GM21529 (cell line): ENCODE data around the gene WIPF2.

ENCODE experiments used
- ATAC-seq: cut with Tn5 transposase; IDR thresholded peaks from one replicate; pipeline ENCODE4 v1.9.1; 2021; ENCODE audit not compliant: unreplicated experiment

The WIPF2 gene, protein sequence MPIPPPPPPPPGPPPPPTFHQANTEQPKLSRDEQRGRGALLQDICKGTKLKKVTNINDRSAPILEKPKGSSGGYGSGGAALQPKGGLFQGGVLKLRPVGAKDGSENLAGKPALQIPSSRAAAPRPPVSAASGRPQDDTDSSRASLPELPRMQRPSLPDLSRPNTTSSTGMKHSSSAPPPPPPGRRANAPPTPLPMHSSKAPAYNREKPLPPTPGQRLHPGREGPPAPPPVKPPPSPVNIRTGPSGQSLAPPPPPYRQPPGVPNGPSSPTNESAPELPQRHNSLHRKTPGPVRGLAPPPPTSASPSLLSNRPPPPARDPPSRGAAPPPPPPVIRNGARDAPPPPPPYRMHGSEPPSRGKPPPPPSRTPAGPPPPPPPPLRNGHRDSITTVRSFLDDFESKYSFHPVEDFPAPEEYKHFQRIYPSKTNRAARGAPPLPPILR

DNA sequence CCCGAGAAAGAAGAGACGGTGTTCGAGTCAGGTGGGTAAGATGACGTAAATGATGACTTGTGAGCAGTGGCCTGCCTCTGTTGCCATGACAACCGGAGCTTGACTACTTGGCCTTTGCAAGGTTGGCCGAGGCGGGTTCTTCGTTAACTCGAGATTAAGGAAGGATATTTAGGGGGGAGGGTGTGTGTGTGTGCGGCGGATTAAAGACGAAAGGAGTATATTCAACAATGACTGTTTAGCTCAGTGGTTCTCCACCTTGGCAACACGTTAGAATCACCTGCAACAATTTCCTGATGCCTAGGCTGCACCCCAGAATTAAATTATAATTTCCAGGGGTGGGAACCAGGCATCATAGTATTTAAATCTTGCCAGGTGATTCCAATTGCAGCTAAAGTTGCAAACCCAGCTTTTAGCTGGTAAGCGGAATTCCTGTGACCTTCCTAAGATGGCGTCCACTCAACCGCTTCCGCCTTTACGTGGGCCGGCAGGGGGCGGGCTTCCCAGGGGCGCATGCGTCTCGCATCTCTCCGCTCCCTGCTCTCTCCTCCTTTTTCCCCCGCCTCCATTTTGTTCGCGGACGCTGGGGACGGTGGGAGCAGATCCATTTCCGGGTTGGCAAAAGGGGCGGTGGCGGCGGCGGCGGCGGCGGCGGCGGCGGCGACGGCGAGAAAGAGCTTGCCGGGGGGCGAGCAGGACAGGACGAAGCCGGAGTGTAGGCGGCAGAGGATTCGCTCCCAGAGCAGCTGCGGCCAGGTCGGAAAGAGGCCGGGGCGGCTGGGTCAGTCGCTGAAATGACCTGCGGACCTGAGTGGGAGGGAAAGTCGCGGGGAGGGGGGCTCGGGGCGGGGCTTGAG, at the start of gene WIPF2:
Gene WIPF2 (plus strand): TSS at position 565 of the 854 bp plus-strand sequence. CDS start 37,156 bp downstream, outside the sequence.
- ATAC-seq, result peak; percentile 84

DNA sequence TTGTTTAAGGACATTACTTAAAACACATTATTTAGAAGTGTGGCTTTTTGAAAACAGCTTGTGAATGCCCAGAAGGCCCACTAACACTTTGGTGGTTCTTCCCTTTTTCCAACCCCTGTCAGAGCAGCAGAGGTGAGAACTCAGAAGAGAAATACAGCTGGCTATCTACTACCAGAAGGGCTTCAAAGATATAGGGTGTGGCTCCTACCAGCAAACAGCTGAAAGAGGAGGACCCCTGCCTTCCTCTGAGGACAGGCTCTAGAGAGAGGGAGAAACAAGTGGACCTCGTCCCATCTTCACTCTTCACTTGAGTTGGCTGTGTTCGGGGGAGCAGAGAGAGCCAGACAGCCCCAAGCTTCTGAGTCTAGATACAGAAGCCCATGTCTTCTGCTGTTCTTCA, 48.8 kb upstream of the WIPF2 start:
- ATAC-seq, result no peak

DNA sequence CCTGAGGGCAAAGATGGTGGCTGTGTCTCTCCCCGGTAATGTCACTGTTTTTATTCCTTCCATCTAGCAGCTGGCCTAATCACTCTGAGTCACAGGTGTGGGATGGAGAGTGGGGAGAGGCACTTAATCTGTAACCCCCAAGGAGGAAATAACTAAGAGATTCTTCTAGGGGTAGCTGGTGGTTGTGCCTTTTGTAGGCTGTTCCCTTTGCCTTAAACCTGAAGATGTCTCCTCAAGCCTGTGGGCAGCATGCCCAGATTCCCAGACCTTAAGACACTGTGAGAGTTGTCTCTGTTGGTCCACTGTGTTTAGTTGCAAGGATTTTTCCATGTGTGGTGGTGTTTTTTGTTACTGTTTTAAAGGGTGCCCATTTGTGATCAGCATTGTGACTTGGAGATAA, 47.4 kb upstream of the WIPF2 start:
- no peak for ATAC-seq

DNA sequence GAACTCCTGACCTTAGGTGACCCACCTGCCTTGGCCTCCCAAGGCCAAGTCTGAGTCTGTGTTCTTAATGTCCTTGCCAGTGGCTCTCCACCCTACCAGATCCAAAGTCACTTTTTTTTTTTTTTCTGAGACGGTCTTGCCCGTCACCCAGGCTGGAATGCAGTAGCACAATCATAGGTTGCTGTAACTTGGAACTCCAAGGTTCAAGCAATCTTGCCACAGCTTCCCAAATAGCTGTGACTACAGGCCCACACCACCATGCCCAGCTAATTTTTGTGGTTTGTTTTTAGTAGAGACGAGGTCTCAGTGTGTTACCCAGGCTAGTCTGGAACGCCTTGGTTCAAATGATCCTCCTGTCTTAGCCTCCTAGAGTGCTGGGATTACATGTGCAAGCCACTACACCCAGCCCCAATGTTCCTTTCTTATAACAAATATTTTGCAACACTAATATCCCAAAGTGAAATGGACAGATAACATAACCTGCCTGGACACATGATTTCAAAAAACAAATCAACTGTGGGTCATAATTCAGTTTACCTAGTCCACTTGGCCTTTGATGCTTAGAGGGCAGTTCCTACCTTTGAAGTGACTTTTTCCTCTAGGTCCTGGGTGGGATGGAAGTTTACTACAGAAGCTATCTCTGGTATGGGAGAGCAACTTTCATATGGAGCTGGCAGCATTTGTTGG, 45.9 kb upstream of the WIPF2 start:
- no peak for ATAC-seq

DNA sequence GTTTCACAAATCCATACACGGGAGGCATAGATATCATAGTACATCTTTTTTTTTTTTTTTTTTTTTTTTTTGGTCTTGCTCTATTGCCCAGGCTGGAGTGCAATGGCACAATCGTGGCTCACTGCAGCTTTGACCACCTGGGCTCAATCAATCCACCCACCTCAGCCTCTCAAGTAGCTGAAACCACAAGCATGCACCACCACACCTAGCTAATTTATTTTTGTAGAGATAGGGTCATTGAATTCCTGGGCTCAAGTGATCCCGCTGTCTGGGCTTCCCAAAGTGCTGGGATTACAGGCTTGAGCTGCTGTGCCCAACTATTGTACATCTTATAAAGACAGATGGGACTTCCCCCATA, 45.3 kb upstream of the WIPF2 start:
- ATAC-seq, result no peak

DNA sequence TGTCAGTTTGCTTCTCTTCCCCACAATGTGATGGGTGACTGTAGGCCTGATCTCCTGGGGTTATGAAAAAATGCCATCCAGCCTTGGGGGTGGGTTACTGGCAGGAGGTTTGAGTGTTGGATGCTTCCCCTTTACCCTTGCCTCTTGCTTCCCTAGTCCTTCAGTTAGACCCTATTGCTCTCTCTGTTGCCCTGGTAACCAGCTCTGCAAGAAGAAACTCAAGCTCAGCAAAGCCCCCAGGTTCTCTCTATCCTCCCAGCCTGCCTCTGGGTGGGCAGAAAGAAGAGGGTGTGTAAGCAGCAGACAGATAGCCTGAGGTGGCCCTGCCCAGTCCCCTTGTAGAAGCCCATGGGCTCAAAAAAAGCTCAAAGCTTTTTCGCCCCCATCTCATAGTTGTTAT, 44.6 kb upstream of the WIPF2 start:
- no peak for ATAC-seq

DNA sequence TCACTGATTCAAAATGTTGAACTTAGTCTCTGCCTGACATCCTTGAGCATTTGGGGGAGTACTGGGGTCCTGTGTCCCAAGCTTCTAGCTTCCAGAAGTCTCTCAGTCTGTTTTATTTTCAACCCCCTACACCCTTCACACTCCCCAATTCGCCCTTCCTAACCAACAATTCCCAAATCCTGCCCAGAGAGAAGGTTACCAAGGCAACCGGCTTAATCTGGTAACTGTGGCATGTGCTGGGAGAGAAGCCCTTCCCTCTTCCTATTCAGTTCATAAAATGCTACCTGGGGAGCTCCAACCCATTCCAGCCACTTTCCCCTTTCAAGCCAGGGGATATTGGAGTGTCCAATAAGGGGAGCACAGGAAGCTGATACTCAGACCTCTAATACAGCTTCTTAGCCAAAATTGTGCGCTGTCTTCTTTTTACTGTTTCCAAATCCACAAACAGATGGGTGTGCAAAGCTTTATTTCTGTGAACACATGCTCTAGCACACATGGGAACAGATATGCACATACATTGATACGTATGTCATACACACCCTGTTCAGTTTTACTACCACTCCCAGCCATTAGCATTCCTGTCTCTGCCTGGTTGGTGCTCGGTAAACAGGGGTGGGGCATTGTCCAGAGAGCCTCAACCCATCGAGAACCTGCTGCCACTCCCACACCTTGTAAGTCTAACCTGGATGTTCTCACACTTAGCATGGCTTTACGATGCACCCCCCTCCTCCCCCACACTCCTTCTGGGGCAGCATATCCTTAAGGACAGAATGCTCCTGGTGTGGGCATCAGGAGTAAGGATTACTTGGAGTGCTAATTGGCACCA, 43.0 kb upstream of the WIPF2 start:
- no peak for ATAC-seq

DNA sequence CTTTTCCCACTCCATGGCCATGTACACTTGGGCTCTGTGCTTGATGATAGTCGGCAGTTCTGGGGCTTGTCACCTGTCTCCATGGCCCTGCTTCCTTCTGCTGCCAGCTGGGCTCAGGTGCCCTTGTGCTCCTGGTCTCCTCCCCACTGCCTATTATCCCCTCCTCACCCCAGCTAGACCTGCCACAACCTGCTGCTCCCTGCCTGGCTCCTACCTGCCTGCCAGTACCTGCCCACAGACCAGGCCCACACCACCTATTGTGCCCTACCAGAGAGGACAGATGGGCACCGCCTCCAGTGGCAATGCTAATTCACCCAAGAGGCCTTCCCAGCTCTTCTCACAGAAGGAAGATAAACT, 42.4 kb upstream of the WIPF2 start:
- ATAC-seq, result no peak

DNA sequence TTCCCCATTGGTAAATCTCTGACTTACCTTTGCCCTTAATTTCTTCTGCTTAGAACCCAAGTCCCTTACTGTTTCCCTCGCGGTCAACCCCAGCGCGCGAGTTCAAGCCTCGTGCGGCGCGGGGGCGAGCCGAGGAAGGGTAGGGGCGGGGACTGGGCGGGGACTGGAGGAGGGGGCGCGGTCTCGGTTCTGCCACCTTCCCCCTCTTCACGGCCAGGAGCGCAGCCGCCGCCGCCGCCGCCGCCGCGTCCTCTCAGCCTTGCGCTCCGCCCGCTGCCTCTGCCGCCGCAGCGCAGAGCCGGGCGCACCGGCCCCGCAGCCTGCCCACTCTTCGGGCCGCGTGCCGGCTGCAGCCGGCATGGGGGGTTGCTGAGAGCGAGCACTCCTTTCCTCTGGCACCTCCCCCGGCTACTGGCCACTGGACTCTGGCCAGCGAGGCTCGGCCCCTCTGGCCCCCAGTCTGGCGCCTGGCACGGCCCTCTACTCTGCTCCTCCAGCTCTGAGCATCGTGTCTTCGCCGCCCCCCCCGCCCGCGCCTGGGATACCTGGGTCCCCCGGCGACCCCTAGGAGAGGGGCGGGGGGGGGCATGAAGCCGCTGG, 41.7 kb upstream of the WIPF2 start, which contains the start of gene RAPGEFL1:
Gene RAPGEFL1 (plus strand): TSS at position 196 of the 600 bp plus-strand sequence. CDS start 392 bp downstream, at position 588.
- peak; percentile 72 for ATAC-seq

DNA sequence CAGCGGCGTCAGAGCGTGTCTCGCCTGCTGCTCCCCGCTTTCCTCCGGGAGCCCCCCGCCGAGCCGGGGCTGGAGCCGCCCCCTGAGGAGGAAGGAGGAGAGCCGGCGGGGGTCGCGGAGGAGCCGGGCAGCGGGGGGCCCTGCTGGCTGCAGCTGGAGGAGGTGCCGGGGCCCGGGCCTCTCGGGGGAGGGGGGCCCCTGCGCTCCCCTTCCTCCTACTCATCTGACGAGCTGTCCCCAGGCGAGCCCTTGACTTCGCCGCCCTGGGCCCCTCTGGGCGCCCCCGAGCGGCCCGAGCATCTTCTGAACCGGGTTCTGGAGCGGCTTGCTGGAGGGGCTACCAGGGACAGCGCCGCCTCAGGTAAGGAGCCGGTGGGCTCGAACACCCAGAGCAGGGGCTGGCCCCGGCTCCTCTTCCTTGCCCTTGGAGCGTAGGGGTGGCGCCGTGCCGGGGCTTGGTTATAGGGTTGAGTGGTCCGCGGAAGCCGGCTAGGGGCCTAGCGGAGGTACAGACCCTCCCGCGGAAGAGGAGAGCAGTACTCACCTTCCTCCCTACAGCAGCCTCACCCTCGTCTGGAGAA, 41.0 kb upstream of the WIPF2 start:
- ATAC-seq, result no peak

DNA sequence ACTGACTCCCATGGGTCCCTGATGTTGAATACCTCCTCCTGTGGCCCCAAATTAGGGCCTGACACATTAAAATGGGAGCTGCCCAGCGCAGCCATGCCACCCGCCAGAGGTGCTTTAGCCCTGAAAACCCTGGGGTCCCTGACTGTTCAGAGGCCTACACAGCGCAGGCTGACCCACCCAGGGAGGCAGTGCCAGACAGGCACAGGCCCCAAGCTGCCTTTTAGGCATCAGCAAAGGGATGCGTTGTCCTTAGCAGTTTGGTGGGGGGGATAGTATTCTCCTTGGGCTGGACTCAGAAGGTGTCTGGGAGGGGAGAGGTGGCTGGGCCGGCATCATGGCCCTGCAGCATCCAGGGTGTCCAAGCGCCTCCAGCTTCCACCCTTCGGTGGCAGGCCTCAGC, 40.4 kb upstream of the WIPF2 start:
- no peak for ATAC-seq

DNA sequence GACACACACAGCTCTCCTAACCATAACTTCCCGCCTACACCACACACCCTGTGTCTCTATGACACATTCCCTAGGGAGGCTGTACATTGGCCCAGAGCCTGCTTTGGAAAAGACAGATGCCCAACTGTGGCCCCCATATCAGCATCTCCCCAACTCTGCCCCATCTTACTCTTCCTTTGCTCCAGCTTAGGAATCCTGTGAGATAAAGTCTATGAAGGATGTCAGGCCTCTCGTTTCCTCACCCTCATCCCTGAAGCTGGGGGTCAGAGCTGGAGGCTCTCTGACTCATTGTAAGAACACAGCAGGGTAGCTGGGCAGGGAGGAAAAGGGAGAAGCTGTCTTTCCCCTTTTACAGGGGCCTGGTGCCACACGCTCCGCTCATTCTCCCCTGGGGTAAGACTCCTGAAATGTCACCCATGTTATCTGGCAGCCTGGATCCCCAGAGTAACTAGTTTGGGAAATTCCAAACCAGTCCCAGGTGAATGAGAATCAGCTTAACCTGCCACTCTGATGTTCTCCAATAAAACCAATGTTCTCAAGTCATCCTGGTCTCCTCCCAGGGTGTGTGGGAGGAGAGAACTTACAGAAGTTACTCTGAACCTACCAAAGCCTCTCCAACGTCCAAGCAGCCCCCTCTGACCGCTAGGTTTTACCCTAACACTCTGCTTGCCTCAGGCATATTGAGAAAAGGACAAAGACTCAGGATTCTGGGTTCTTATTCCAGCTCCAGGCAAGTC, 39.0 kb upstream of the WIPF2 start:
- ATAC-seq, result no peak

DNA sequence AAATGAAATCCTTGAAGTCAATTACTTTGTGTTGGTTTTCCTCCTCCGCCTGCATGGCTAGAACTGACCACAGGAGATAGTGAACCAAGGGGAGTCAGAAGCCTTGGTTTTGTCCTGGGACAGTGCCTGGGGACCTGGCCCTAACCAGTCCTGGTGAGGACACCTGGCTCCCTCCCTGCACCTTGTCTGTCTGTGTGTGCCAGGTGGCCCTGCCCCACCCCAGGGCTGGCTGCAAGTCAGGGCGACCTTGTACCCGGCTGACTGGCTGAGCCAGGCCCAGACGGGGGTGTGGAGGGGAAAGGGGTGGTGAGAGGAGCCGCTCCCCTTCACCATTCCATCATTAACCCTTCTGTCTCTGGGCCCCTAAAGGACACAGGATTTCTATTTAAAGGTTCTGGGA, 38.4 kb upstream of the WIPF2 start:
- ATAC-seq, result no peak

DNA sequence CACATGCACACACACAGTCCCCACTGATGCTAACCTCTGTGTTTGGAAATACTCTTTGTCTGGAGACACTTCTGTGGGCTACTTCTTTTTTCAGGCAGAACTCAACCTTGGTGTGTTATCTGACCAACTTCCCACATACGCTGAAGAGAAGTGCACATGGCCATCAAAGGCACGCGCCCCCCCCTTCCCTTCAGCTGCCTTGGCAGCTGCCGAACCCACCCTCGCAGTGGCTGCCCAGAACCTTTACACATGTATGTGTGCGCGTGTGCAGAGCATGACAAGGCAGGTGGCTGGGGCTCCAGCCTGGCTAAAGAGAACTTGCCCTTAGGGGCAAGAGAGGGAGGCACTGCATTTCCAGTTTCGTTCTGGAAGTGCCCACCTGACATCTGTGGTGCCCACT, 37.9 kb upstream of the WIPF2 start:
- no peak for ATAC-seq

DNA sequence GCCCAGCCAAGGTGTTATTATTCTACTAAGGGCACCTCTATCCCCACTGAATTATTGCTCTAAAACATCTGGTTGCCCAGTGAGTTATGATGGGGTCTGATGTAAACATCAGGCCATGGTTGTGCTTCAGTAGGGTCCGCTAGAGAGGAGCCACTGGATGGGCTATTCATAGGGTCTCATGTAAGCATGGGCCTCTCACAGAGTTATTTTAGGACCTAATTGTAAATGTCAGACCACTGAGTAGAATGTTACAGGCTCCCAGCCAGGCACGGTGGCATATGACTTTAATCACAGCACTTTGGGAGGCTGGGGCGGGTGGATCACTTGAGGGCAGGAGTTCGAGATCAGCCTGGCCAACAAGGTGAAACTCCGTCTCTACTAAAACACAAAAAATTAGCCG, 36.5 kb upstream of the WIPF2 start:
- no peak for ATAC-seq

DNA sequence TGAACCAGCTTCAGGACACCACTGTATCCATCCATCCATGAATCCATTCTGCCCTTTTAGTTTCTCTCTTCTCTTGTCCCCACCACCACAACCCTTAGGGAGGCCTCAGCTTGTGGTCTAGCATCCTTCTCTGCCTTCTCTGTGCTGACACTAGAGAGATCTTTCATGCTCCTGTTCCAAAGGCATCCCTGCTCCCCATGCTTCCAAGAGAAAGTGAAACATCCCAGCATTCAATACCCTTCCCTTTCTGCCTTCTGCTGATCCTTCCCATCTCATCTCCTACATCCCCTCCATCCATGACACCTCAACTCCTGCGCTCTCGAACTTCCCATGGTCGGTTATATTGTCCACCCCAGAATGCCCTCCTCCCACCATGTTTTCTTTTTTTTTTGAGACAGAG, 31.9 kb upstream of the WIPF2 start:
- no peak for ATAC-seq

DNA sequence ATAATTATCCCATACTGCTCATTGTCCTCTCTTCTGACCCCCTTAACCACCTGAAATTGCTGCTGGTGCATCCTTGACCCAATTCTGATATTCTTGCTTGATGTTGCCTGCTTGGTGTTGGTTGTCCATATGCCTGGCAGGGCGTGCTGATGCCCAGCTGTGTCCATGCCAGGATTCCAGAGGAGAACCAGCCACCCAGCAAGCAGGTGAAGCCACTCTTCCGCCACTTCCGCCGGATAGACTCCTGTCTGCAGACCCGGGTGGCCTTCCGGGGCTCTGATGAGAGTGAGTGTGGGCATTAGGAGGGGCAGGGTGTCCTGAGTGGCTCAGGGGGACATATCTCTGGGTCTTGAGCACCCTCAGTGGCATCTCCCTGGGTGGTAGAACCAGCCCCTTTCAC, 30.4 kb upstream of the WIPF2 start:
- no peak for ATAC-seq

DNA sequence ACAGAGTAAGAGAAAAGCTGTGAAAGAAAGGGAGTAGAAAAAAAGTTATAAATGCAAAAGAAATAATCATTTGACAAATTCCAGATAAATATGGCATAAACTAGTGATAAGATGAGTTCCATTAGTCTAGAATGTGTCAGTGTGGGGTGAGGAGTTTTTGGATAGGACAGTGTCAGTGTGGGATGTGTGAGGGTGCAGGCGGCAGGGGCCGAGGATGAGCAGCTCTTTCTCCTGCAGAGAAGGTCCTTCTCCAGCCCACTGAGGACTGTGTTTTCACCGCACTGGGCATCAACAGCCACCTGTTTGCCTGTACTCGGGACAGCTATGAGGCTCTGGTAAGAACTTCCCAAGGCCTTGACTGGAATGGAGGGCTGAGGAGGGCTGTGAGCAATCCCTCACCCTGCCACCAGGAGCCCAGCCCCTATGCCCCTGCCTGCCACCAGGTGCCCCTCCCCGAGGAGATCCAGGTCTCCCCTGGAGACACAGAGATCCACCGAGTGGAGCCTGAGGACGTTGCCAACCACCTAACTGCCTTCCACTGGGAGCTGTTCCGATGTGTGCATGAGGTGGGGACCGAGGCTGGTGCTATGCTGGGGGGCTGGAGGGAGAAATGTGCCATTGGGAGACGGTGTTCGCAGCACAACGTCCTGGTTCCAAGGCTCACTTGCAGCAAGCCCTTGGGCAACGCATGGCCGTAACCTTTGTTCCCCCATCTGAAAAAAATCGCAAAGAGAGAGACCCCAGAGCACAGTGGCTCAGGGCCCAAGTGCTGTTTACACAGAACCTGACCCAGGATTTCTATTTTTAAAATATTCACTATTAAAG, 28.7 kb upstream of the WIPF2 start:
- ATAC-seq, result no peak
